NCI-H774 (cell line): Measurements from ENCODE around the gene ZBTB46.

Experiments used
- DNase-seq: peaks from one replicate; lab custom pipeline; 2025; lab: John Stamatoyannopoulos, UW

The ZBTB46 gene

DNA sequence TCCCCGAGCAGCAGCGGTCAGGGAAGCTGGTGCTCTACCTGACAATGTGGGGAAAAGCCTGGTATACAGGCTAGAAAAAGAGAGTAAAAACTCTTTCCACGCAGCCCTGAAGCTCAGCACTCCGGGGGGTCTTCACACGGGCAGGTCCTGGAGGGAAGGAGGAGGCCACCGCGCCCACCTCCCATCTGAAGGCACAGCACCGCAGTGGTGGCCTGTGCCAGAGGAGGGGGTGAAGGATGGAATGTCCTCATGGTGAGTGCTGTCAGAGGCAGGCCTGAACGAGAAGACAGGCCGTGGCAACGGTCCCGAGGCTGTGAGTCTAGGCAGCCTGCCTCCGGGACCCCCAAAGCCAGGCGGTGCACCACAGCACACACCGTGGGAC, 85.6 kb downstream of the ZBTB46 start:
- no peak for DNase-seq

DNA sequence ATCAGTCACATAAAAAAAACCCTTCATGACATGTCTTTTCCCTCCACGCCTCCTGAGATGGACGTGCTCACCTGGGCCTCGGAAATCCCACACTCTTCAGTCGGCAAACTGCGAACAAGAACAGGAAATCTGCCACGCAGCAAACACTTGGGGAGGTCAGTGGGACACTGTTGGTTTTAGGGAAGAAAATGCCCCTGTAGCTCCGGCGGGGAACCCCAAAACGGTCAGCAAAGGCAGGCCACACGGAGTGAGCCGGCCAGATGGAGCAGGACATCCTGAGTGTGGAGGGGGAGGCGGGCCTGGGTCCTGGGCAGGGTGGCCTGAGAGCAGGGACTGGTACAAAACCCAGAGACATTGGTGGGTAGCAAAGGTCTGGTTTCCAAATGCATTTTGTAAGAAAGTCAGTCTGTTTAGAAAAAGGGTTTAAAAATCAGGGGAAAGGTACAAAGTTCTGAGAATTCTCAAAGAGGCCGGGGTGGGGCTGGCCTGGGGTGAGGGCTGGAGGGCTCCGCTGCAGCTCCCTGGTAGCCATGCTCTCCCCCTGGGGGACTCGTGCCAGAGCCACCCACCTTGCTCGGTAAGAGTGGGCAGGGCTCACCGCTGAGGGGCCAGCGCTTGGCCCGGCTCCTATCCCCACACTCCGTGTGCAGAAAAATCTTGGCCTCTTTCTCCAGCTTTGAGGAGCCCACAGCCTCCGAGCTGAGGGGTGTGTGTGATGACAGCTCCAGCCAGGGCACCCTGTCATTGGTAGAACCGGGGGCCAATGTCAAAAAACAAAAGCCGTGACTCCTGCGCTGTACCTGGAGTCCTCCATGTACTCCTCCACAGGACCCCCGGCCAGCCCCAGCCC, 86.3 kb downstream of the ZBTB46 start:
- no peak for DNase-seq

DNA sequence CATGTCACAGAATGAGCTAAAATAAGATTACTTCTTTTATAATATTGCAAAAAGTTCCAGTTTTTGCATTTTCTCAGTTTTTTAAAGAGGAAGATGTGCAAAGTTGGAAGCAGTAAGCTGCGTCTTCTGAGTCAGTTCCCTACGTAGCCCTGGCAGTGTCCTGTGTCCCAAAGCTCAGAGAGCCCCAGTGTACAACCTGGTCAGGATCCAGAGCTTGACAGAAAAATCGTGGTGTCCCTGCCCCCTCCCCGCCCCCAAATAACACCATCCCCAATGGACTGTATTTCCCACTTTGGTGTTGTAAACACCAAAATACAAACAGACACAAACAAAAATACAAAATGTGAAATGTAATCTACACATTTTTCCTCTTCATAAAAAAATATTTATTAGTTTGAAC, 86.9 kb downstream of the ZBTB46 start:
- DNase-seq = no peak

DNA sequence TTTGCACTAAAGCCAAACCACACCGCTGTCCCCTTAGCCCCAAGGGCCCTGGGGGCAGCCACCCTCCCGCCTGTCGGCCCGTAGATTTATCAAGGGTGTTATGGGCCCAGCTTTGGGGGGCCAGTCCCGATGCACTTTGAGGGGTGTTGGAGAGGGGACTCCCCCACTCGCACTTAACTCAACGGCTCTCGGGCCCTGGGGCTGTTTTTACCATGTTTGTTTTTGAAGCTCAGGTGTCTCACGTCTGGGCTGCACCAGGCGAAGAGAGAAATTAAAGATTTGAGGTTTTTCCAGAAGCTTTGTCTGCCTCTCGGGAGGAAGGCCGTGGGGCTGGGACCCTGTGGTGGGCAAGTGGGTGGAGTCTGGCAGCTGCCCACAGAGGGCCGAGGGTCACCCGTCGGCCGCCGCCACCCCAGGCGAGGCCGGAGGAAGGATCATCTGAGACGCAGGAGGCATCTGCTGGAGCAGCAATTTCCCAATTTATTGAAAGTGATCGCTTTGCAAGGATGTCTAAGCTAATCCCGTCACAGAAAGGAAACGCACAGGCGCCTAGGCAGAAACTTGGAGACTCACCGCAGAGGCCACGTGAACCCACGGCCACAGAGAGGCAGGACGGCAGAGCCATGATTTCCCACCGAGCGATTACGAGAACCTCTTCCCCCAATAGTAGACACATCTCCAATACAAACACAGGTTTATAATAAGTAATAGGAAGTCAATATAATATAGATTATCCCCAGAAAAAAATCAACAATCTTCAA, 87.7 kb downstream of the ZBTB46 start:
- no peak for DNase-seq

DNA sequence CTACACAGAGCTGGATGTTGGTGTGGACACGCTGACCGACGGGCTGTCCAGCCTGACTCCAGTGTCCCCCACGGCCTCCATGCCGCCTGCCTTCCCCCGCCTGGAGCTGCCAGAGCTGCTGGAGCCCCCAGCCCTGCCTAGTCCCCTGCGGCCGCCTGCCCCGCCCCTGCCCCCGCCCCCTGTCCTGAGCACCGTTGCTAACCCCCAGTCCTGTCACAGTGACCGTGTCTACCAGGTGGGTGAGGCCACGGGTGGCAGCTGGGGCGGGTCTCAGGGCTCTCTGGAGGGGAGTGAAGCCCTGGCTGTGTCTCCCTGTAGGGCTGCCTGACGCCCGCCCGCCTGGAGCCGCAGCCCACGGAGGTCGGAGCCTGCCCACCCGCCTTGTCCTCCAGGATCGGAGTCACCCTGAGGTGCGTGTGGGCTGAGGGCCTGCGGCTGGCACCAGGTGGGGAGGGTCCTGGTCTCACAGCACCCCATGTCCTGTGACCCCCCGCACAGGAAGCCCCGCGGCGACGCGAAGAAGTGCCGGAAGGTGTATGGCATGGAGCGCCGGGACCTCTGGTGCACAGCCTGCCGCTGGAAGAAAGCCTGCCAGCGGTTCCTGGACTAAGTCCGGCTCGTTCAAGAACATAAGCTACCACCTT, 88.6 kb downstream of the ZBTB46 start:
- no peak for DNase-seq

DNA sequence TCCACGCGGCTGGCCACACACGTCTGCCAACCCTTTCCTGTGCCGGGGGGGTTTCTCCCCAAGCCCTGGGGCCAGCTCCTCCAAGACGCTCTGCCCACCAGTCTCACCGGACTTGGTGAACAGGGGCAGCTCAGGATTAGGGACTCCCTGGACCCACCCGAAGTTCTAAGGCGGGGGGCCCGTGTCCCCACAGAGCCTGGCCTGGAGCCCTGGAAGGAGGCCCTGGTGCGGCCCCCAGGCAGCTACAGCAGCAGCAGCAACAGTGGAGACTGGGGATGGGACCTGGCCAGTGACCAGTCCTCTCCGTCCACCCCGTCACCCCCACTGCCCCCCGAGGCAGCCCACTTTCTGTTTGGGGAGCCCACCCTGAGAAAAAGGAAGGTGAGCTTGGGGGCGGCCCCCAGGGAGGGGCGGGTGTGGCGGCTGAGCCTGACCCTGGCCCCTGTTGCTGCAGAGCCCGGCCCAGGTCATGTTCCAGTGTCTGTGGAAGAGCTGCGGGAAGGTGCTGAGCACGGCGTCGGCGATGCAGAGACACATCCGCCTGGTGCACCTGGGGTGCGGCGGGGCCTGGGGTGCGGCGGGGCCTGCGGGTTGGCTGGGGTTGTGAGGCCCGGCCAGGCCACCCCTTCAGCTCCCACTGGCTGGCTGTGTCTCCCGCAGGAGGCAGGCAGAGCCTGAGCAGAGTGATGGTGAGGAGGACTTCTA, 89.2 kb downstream of the ZBTB46 start:
- no peak for DNase-seq

DNA sequence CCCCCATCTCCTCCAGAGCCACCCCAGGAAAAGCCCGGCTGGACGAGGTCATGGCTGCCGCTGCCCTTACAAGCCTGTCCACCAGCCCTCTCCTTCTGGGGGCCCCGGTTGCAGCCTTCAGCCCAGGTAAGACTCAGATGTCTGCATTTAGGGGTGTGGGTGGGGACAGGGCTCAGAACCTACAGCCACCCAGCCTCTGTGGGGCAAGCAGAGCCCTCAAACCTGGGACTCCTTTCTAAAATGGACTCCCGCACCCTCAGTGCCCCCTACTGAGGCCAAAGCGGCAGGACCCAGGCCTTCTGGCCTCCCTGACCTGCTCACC, 89.7 kb downstream of the ZBTB46 start:
- no peak for DNase-seq

DNA sequence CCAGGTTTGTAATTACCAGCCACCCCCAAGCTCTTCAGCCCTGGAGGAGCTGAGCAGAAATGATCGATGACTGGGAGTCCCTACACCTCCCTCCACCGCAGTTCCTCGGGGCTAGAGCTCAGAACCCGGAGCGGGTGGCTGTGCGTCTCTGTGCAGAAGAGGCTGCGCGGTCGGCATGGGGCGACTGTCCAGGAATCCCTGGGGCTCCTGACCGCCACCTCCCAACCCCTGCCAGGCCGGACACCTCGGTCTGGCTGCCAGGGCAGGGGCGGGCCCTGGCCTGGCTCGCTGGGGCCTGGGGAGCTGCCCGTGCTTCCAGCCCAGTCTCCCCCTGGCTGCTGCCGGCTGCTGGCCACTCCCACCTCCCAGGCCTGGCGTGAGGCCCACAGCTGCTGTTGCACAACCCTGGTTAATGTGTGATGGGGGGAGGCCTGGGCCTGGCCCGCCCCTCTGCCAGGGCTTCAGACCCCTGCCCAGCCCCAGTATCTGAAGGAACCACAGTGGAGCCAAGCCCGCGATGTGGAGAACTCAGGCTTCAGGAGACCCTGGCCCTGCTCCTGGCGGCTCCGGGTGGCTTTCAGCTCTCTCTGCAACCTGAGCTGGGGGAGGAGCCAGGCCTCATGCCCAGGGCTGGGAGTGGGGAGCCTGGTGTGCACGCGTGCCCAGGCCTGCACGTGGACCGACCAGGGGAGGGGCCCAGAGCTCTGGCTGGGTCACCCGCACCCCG, 90.3 kb downstream of the ZBTB46 start:
- DNase-seq = peak; percentile 48

DNA sequence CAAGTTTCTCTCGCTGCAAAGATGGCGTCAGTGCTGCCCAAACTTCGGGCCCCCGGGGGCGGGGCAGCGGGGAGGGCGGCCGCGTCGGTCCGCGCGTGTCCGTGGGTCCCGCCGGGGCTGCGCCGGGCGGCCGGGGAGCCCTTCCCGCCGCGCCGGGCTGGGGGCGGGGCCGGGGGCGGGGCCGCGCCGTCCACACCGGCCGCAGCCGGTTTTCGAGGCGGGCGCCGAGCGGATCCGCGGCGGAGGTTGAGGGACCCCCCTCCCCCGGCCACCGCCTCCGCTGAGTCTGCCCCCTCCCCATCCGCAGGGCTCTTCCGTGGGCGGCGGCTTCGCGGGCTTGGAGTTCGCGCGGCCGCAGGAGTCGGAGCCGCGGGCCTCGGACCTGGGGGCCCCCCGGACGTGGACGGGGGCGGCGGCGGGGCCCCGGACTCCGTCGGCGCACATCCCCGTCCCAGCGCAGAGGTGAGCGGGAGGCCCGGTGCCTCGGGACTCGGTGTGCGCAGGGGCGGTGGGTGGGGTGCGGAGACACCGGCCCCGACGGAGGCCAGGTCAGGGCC, 90.9 kb downstream of the ZBTB46 start:
- DNase-seq = peak; percentile 11

DNA sequence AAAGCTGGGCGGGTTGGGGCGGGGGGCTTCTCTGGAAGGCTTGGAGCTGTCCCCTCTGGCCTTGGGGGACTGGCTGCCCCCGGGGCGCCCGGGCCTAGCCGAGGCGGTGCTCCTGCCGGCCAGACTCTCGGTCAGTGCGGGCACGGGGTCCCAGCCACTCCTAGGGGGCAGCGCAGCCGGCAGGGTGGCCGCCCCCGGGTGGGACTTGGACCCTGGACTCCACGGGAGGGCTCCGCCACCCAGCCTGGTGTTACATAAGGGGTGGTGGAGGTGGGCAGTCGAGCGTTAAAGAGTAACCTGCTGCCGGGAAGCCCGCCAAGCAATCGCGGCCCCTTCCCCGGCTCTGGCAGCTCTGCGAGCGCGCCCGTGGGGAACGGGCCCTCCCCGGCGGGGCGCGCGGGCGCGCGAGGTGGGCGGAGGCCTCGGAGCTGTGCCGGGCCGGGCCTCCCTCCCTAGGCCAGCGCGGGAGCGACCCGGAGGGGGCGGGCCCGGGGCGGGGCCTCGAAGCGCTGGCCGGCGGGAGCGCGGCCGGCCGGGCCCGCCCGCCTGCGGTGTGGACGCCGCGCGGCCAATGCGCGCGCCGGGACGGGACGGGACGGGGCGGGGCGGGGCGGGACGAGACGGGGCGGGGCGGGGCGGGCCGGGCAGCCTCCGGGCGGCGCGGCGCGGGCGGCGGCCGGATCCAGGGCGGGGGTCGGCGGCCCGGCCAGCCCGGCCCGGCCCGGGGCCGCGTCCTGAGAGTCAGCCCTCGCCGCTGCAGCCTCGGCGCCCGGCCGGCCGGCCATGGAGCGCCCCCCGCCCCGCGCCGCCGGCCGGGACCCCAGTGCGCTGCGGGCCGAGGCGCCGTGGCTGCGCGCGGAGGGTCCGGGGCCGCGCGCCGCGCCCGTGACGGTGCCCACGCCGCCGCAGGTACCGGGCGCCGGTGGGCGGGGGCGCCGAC, 91.7 kb downstream of the ZBTB46 start, which contains the start of gene SLC2A4RG:
TSS of gene SLC2A4RG (plus strand) at position 647 of the 940 bp plus-strand sequence. CDS start at position 784, 137 bp downstream.
- DNase-seq = peak; percentile 71

DNA sequence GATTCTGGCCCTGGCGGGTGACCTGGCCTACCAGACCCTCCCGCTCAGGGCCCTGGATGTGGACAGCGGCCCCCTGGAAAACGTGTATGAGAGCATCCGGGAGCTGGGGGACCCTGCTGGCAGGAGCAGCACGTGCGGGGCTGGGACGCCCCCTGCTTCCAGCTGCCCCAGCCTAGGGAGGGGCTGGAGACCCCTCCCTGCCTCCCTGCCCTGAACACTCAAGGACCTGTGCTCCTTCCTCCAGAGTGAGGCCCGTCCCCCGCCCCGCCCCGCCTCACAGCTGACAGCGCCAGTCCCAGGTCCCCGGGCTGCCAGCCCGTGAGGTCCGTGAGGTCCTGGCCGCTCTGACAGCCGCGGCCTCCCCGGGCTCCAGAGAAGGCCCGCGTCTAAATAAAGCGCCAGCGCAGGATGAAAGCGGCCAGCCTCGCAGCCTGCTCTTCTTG, 92.4 kb downstream of the ZBTB46 start:
- no peak for DNase-seq

DNA sequence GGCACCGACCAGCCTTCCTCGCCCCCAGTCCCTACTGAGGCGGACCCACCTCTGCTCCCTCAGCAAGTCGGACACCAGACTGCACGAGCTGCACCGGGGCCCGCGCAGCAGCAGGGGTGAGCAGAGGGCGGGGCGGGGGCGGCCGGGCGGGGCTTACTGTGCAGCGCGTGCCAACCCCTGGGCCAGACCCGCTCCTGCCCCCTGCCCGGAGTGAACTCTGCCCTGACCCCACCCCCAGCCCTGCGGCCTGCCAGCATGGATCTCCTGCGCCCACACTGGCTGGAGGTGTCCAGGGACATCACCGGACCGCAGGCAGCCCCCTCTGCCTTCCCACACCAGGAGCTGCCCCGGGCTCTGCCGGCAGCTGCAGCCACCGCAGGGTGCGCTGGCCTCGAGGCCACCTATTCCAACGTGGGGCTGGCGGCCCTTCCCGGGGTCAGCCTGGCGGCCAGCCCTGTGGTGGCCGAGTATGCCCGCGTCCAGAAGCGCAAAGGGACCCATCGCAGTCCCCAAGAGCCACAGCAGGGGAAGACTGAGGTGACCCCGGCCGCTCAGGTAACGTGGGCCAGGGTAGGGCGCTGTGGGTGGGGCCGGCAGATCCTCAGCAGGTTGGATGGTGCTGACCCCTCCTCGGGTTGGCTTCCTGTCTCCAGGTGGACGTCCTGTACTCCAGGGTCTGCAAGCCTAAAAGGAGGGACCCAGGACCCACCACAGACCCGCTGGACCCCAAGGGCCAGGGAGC, 92.9 kb downstream of the ZBTB46 start:
- no peak for DNase-seq

DNA sequence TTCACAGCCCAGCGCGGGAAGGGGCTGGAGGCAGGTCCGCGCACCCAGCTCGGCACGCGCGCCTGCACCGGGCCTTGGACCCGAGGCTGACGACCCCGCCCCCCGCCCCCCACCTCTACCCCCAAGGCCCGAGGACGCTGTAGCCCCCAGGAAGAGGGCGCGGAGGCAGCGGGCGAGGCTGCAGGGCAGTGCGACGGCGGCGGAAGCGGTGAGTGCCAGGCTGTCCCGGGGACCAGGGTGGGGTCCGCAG, 93.4 kb downstream of the ZBTB46 start:
- no peak for DNase-seq

DNA sequence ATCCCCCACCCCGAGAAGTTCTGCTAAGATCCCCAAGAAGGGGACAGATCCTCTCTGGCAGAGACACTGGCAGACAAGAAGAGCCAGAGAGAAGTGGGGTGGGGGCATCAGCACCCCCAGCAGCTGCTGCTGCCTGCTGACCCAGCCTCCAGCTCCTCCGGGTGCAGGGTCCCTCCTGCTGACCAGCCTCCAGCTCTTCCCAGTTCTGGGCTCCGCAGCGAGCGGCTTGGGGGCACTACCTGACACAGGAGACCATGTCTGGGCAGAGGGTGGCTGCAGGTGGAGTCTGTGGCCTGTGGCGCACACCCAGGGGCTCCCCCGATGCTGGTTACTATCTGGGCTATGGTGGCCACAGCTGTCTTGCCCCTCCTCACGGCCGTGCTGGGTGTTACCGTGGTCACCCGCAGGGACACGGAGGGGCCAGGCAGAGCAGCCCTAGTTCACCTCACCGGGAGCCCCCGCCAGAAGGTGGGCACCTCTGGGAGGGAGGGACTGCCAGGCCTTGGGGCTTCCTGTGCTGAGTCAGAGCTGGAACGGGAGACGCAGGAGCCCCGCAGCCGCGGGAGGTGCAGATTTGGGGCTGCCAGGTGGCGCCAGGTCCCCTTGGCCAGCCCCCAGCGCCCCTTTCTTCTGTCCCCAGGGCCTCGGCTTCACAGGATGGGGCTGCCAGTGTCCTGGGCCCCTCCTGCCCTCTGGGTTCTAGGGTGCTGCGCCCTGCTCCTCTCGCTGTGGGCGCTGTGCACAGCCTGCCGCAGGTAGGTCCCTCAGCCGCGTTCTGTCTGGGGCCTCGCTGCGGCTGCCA, 94.0 kb downstream of the ZBTB46 start:
- DNase-seq = no peak

DNA sequence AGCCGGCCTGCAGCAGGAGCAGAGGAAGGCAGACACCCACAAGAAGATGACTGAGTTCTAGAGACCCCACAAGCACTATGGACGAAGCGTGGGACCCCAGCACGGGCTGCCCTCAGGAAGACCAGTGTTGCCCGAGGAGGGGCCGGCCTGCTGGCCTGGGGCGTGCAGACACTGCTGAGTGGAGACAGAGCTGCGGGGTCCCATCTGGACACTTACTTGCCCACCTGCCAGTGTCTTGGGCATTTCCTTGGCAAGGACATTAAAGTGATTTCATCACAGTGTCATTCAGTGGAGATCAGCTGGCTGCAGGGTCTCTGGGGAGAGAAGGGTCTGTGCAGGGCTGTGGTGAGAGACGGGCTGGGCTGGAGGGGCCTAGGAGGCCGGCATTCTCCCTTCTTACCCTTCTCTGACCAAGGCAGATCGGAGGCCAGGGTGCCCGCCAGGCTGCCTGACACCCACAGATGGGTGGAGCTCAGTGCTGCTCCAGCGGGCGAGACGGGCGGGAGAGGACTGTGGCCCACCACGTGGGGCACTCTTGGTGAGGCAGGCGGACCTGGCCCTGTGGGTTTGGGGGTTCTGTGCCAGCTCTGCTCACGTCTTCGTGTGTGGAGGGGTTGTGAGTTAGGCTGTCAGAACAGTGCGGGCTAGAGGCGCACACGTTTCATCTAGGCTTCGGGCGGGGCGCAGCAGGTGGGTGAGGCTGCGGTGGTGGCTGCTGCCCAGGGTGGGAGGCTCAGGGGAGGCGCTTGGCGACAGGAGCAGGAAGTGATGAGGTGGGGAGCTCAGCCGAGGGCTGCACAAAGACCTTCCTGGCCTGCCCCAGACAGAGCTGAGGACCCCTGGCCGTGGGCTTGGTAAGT, 95.0 kb downstream of the ZBTB46 start, which contains the start of gene LIME1:
TSS of gene LIME1 (plus strand) at position 806 of the 860 bp plus-strand sequence. CDS start 886 bp downstream, outside the sequence.
- no peak for DNase-seq

DNA sequence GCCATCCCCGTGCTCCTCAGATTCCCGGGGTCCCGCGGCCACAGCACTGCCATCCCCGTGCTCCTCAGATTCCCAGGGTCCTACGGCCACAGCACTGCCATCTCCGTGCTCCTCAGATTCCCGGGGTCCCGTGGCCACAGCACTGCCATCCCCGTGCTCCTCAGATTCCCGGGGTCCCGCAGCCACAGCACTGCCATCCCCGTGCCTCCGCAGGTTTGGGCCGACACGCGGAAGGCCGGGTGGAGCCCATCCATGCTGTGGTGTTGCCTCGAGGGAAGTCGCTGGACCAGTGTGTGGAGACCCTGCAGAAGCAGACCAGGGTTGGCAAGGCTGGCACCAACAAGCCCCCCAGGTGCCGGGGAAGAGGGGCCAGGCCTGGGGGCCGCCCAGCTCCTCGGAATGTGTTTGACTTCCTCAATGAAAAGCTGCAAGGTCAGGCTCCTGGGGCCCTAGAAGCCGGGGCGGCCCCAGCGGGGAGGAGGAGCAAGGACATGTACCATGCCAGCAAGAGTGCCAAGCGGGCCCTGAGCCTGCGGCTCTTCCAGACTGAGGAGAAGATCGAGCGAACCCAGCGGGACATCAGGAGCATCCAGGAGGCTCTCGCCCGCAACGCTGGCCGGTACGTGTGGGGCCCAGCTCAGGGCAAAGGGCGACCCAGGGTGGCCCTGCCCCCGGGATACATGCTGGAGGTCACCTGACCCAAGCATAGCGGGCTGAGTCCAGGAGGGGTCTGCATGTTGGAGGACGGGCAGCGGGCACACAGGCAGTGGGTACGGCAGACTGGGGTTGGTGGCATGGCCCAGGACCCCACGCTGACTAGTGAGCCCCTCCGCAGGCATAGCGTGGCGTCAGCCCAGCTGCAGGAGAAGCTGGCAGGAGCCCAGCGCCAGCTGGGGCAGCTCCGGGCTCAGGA, 95.9 kb downstream of the ZBTB46 start:
- DNase-seq = no peak
